HFF-Myc (cell line): ENCODE measurements around the gene LMNA.
A peak's percentile ranks its signal among the peaks of the same experiment; 100 is the strongest.
"Not testable (repeated sequence)": the region's sequence is repeated elsewhere in the genome, so short reads cannot be mapped to it uniquely, and the experiment has no call there.

Experiments used
- DNase-seq: peaks from one replicate; pipeline ENCODE4 v3.0.0-alpha.2; 2011; ENCODE audit warnings: low read depth; ENCODE audit errors: extremely low read depth
- H3K4me3 ChIP-seq: replicated peaks from 2 replicates; pipeline ENCODE4 v1.5.1; 2011; ENCODE audit warnings: low read depth, mild to moderate bottlenecking, control low read depth, low read length
- CTCF ChIP-seq: IDR thresholded peaks from 2 replicates; pipeline ENCODE4 v1.5.1; 2012; ENCODE audit warnings: mild to moderate bottlenecking, low read depth, low read length, control low read depth; ENCODE audit errors: missing control alignments

Gene LMNA

GRCh38 chr1:156111355-156111962 is 3.1 kb upstream of the LMNA start:
- H3K4me3 ChIP-seq: no peak overlapping the region
- TF ChIP-seq CTCF: no peak
- no peak for DNase-seq

DNA sequence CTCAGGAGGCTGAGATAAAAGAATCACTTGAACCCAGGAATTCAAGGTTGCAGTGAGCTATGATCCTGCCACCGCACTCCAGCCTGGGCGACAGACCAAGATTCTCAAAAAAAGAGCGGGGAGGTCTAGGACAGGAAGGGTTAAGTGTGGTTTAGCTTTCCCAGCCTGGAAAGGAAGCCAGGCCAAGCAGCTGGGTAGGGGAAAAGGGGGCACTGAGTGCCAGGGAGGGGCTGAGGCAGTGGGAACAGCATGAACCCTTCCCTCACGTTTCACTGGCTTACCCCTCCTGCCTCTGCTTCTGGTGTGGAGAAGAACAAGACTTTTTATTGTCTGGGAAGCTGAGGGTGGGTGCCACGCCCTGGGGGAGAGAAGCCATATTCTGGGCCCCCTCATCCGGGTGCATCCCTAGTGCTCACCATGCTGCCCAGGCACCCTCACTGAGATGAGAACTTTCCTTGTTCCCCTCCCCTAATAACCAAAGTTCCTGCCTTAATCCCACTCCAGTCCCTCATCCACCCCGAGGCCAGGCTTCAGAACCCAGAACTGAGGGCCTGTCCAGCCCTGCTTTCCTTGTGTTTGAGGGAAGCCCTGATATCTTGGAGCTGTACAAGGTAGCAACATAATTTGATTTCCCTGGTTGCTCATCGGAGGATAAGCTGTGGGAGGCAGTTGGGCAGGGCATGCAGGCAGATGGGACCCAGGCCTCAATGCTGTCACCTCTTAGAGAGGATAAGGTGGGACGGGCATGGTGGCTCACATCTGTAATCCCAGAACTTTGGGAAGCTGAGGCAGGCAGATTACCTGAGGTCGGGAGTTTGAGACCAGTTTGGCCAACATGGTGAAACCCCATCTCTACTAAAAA is 2.0 kb upstream of the LMNA start:
- no peak for DNase-seq
- no peak overlapping the region for H3K4me3 ChIP-seq
- TF ChIP-seq CTCF: no peak

GRCh38 chr1:156113282-156113950 is 1.1 kb upstream of the LMNA start:
- DNase-seq: no peak
- TF ChIP-seq CTCF: no peak
- peak overlapping the region; percentile 100 for H3K4me3 ChIP-seq

DNA sequence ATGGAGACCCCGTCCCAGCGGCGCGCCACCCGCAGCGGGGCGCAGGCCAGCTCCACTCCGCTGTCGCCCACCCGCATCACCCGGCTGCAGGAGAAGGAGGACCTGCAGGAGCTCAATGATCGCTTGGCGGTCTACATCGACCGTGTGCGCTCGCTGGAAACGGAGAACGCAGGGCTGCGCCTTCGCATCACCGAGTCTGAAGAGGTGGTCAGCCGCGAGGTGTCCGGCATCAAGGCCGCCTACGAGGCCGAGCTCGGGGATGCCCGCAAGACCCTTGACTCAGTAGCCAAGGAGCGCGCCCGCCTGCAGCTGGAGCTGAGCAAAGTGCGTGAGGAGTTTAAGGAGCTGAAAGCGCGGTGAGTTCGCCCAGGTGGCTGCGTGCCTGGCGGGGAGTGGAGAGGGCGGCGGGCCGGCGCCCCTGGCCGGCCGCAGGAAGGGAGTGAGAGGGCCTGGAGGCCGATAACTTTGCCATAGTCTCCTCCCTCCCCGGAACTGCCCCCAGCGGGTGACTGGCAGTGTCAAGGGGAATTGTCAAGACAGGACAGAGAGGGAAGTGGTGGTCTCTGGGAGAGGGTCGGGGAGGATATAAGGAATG is 505 bp downstream of the LMNA start:
- TF ChIP-seq CTCF: no peak
- no peak for DNase-seq
- H3K4me3 ChIP-seq: peak overlapping the region; percentile 100

DNA sequence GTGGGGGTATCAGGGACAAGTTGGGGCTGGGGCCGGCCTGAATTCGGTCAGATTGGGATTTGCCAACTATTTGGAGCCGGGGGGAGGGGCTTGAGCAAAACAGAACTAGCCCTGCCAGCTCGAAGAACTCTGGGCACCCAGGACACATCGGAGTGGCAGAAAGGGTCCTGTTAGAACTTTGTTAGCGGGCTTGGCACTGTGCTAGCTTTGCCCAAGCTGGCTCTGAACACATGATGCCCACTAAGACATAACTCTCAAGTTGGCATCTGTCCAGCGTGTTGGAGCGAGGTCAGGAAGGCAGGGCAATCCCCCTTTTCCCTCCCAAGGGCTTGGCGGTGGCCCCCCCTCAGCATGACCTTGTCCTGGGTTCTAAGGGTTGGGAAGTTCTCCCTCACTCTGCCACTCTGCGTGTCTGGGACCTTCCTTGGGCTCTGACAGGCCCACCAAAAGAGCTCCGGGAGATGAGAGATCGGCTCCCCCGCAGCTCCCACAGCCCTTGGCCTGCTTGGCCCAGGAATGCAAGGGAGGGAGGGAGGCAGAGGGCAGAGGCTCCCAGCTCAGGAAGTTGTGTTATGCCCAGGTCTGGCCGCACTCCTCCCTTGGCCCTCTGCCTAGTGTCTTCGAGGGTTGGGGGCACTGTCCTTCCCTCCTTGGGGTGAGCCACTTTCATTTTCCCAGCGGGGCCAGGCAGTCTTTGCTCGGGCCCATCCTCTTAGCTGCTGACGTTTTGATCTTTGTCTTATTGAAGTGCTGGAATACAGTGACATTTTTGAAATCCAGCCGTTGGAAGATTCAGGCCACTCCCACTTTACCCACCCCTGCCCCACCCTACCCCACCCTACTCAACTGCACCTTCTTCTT is 1.2 kb downstream of the LMNA start:
- DNase-seq: no peak
- peak overlapping the region; percentile 100 for H3K4me3 ChIP-seq
- TF ChIP-seq CTCF: no peak

- H3K4me3 ChIP-seq: peak overlapping the region; percentile 100
- not testable (repeated sequence) for DNase-seq
Observed at GRCh38 chr1:156116731-156117130, 2.2 kb downstream of the LMNA start.
